Measurements from ENCODE around the gene GAD1.

The GAD1 gene

DNA sequence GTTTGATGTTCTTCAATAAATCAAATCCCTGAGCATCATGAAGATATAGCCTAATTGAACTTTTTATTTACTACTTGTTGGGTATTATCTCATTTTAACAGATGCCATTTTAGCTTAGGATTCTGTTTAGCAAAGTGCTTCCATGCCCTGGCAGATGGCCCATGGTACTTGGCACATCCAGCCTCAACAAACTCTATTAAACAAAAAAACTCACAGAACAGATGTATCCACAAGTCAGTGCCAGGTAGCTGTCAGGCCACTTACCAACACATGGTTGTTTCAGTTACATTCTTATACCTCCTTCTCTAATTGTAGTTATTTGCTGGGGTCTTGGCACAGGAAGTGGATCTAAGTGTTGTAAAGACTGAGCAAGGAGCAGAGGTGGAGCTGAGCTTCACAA, 29.6 kb downstream of the GAD1 start:
- DNase-seq, result no peak

GRCh38 chr2:170847716-170848115, 31.0 kb downstream of the GAD1 start:
- no peak for DNase-seq

DNA sequence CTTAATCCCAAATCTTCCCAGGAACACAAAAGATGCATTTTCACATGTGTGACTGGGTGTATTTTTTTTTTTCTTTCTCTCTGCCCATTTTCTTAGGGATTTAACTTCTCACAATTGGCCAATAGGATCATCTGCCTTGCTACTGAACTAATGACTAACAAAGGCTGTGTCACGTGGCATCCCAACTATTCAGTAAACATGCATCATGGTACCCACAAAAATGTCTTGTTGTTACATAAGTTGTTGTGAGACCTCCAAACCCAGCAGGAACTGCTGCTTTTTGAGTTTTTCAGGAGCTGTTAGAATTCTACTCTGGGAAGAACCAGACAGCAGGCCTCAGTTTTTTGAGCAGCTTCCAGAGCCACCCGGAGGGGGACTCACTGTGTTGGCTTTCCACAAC, 31.9 kb downstream of the GAD1 start:
- DNase-seq, result no peak

- no peak for DNase-seq
Observed at GRCh38 chr2:170850251-170850650, 33.6 kb downstream of the GAD1 start.

- no peak for DNase-seq
Observed at GRCh38 chr2:170851635-170852034, 34.9 kb downstream of the GAD1 start.

GRCh38 chr2:170856066-170856465, 39.4 kb downstream of the GAD1 start:
- DNase-seq, result no peak

GRCh38 chr2:170862286-170862902, 45.7 kb downstream of the GAD1 start:
- no peak for DNase-seq

GRCh38 chr2:170863087-170863486, 46.4 kb downstream of the GAD1 start:
- no peak for DNase-seq

DNA sequence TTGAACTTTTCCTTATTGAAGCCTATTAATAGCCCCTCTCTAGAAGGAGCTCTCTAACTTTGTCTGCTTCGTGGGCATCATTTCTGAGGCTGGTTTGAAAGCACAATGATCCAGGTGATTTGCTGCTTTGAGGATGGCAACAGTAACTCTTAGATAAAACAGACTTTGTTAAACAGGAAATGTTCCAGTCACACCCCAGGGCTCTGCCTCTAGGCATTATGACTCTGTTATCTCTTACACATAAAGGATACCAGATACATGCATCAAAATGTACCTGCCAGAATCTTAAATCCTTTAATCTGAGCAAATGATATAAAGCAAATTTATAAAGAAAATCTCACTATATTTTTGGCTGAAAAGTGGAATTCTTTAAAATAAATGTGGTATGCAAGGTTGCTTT, 52.3 kb downstream of the GAD1 start:
- DNase-seq, result no peak

DNA sequence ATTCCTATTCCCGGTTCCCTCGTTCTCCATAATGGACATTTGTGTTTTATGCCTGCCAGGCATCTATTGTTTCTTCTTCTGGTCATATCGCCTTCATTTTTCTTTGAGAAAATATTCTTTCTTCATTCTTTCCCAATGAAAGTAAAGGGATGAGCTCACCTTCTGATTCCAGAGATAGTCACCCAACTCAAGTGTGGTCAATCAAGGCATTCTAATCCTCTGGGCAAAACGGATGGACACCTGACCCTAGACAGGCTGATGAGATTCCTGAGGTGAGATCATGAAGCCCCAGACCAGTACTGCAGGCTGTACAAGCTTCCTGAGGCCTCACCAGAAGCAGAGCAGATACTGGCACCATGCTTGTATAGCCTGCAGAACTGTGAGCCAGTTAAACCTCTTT, 52.8 kb downstream of the GAD1 start:
- DNase-seq, result no peak

DNA sequence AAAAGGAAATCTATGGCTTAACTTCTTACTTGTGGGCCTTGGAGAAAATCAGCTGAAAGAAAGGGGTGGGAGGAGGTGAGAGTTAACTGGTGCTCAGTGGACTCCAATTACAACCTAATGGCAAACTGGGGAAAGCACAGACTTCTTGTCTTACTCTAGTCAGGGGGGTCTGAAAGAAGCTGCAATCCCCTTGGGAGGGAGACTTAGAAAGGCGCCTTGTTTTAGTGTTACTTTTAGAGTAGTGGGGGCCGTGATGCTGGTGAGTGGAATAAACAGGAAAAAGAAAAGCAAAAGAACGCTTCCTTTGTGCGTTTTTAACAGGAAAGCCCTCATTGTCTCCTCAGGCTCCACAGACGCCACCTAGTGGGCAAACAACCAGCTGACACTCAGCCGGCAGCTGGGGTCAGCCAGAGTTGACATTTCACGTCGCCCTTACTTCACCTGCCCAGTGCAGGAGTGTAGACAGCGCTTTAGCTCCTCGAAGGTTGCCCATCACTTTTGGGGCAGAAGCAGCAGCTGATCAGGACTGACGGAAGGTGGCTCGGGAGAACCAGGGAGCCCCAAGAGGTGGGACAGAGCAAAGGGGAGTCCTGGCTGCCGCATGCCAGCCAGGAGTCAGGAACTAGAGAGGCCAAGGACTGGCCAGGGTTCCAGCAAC, 56.5 kb downstream of the GAD1 start:
- DNase-seq, result peak; percentile 71 to 84 (median 80)

- DNase-seq, result no peak
Observed at GRCh38 chr2:170878066-170878465, 61.4 kb downstream of the GAD1 start.

- DNase-seq, result peak in 1 of 3 donors; percentile 15
Observed at GRCh38 chr2:170878505-170878904, 61.8 kb downstream of the GAD1 start.

- DNase-seq, result no peak
Observed at GRCh38 chr2:170881840-170882239, 65.2 kb downstream of the GAD1 start.

GRCh38 chr2:170882758-170883157, 66.1 kb downstream of the GAD1 start:
- no peak for DNase-seq

- DNase-seq, result no peak
Observed at GRCh38 chr2:170883683-170884082, 67.0 kb downstream of the GAD1 start.

DNA sequence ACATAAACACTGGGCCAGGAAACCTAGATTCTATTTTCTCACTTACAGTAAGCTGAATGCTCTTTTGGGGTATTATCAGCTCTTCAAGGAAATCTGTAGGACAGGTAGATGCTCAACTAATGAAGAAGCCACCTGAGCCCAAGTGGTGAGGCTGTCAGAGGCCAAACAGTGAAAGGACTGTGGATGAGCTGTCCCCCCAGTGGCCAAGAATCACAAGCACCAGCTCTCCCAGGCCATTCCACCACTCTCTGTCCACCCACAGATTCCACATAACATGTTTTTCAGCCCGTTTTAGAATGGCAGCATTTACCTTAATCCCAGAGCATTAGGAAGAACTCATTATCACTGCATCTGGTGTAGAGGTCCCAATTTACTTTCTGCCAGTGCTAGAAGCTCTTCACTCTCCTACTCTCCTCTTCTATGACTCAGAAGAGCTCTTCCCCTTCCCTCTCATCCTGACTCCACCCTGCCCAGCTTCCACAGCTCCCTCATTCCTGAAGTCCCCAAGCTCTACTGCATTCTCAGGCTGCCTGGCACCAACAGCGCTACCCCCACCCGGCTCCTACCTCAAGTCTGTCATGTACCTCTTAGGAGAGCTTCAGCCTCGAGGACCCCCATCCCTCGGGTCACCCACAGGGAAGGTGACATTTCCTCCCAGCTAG, 68.6 kb downstream of the GAD1 start:
- DNase-seq, result no peak

GRCh38 chr2:170886386-170886785, 69.7 kb downstream of the GAD1 start:
- DNase-seq, result no peak

DNA sequence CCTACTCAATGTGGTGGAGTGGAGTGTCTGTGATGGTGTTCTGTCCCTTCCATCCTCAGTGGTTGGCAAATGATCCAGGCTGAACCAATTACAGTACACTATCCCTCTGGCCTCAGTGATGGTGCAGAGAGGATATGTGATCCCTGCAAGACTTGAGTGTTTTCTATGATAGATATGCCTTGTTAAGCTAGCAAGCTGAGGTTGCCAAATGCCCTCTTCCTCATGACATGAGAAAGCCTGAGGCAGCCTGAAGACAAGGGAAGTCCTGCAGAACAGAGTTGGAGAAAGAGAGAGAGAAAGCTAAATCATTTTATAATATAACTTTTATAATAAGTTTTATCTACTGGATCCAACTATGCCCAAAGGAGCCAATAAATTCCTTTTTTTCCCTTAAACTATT, 70.8 kb downstream of the GAD1 start:
- no peak for DNase-seq

DNA sequence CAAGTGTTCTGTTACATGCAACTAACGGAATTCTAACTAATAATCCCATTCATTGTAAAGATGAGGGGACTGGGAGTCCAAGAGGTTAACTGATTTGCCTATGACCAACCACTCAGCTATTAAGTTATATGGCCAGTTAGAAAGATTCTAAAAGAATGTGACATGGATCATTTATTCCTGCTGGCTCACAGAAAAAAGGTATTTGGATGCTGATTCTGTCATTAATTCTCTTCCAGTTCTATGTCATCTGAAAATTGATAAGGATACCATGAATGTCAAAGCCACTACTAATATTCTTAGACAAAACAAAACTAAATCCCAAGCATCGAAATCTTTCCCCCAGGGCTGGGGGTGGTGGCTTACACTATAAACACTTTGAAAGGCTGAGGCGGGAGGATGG, 71.2 kb downstream of the GAD1 start:
- no peak for DNase-seq

DNA sequence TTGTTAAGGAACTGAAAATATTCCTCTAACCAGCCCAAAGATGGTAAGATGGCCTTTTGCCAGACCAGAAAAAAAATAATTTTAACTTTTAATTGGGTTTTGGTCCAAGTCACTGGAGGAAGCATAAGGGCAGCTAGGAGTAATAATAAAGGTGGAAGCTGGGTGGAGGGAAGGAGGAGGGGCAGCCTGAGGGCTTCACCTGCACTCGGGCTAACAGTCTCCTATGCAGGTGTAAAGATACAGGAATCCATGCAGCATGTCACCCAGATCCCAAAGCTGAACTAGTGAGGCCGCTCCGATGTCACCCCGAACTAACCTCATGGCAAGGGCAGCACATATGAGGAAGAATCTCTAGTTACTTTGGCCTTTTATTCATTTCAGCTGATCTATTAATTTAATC, 75.2 kb downstream of the GAD1 start:
- no peak for DNase-seq

- no peak for DNase-seq
Observed at GRCh38 chr2:170892391-170892951, 75.8 kb downstream of the GAD1 start.

DNA sequence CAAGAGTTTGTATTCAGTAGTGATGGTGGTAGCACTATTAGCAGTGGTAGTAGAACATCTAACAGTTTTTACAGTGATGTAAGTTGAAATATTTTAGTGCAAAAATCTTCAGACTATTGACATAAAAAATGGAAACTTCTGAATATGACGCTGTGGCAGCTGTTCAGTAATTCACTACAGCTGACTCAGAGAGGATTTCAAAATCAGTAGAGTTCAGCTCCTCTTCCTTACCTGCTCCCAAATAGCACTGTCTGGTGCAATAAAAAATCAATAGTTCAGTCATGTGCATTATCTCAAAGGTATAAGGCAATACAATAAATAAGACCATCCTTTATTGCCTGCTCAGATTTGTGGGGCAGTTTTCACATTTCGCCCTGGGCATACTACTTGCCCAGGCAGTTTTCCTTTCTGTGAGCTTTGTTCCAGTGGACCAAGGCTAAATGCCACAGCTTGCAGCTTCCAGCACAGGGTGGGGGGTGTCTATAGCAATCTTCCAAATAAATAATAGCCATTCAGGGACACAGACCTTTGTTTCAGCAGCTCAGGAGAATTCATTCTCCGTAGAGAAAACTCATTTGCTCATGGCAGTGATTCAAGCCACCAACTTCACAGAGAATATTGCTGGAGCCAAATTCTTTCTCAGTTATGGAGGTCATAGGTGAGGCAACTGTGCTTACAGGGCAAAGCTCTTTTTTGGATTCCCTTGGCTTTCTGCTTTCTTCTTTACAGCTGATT, 78.5 kb downstream of the GAD1 start:
- DNase-seq, result no peak
